Measurements from ENCODE around the gene DGKI.

DNA sequence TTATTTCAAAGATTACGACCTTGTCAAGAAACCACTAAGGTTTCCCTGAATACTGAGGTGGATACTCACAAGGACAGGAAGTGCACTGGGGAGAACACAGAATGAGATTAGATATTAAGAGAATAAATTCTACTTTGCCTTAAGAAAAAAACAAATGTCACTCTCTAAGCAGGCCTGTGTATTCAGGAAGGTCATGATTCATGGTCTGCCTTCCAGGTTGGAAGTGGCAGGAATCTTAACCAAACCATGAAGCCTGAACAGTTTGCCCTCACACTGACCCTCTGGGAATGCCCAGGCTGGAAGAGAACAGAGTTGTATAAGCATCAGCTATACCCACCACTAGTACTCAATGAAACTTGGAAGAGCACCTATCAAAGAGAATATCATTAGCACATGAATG lies 227.6 kb downstream of the DGKI start:
- TF ChIP-seq, protein P1, sequence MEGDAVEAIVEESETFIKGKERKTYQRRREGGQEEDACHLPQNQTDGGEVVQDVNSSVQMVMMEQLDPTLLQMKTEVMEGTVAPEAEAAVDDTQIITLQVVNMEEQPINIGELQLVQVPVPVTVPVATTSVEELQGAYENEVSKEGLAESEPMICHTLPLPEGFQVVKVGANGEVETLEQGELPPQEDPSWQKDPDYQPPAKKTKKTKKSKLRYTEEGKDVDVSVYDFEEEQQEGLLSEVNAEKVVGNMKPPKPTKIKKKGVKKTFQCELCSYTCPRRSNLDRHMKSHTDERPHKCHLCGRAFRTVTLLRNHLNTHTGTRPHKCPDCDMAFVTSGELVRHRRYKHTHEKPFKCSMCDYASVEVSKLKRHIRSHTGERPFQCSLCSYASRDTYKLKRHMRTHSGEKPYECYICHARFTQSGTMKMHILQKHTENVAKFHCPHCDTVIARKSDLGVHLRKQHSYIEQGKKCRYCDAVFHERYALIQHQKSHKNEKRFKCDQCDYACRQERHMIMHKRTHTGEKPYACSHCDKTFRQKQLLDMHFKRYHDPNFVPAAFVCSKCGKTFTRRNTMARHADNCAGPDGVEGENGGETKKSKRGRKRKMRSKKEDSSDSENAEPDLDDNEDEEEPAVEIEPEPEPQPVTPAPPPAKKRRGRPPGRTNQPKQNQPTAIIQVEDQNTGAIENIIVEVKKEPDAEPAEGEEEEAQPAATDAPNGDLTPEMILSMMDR (IDR thresholded peaks at IDR 0.05; ENCODE audit: low read length) = no peak
- TF ChIP-seq EZH2 (IDR thresholded peaks at IDR 0.05; ENCODE audit: borderline replicate concordance, low read length) = no peak
